Measurements from ENCODE around the gene HAL. TPM values are rescaled to one million over a fixed set of nuclear protein-coding genes. Genes with fewer than 3 reads are reported as not detected.

HAL gene
- total and polyA plus RNA-seq, 2 donors (not counting 1 experiment from before 2014, with no cell fraction given), result 1.3 to 4.8 TPM

- no peak overlapping the region for H3K9ac ChIP-seq (ENCODE audit: low read length)
- H3K4me3 ChIP-seq (ENCODE audit: control extremely low read depth in 1 of 5, extremely low read depth in 1 of 5, insufficient read depth in 1 of 5, low read depth in 2 of 5, low read length in 4 of 5), result no peak overlapping the region
- peaks cover 34% of the 10 kb centered on the region for H3K4me1 Mint-ChIP-seq
- peaks cover 14% of the 10 kb centered on the region for H3K79me2 ChIP-seq (ENCODE audit: control insufficient read depth, insufficient read depth, low read length)
- WGBS (ENCODE audit: insufficient coverage), result 100% methylated on average over 3 of the region's 4 CpGs
- no peak overlapping the region for H3K4me2 ChIP-seq (replicated peaks; ENCODE audit: low read depth, low read length, poor library complexity, severe bottlenecking)
- H3K27me3 Mint-ChIP-seq, result no peaks in the 10 kb centered on the region
- no peak for TF ChIP-seq CTCF (IDR thresholded peaks at IDR 0.05)
- TF ChIP-seq EZH2 (IDR thresholded peaks at IDR 0.05; ENCODE audit: borderline replicate concordance, insufficient read depth, low read depth, low read length, poor library complexity, severe bottlenecking), result no peak
- ChIA-PET CTCF (interaction anchor here (0.7 to 1.0 kb wide), 2 partner anchors 16 to 24 kb away, joined by 3 to 6 read pairs; no protein-coding TSS in a partner anchor), POLR2A (no interaction called here)
- no peaks in the 10 kb centered on the region for H3K27me3 ChIP-seq (replicated peaks in 1 of 4; ENCODE audit: control extremely low read depth in 1 of 4, control insufficient read depth in 3 of 4, insufficient read depth in 4 of 4, low read length in 3 of 4)
- H3K36me3 ChIP-seq (replicated peaks in 1 of 2; ENCODE audit: control extremely low read depth in 1 of 2, control insufficient read depth in 1 of 2, extremely low read depth in 1 of 2, insufficient read depth in 2 of 2, low read length in 1 of 2), result peaks cover 11 to 65% of the 10 kb centered on the region in 2 experiments
- no peak overlapping the region for H3K4me3 Mint-ChIP-seq
- ATAC-seq (ENCODE audit: low read depth) (no peak), DNase-seq (no peak)
- peaks cover 9% of the 10 kb centered on the region for H4K20me1 ChIP-seq (ENCODE audit: control insufficient read depth, insufficient read depth, low read length, poor library complexity, severe bottlenecking)
- no peaks in the 10 kb centered on the region for H3K9me3 Mint-ChIP-seq (ENCODE audit: insufficient read depth)
- intact Hi-C loops (cut with micrococcal nuclease), result no loop called here
- H3K27ac ChIP-seq (ENCODE audit: low read length in 2 of 2), result no peak overlapping the region
- peaks cover 25 to 26% of the 10 kb centered on the region in 2 donors for H3K4me1 ChIP-seq (ENCODE audit: control insufficient read depth in 2 of 2, insufficient read depth in 2 of 2, low read length in 2 of 2)
- no peak overlapping the region for H2AFZ ChIP-seq (ENCODE audit: insufficient read depth, low read depth, low read length, poor library complexity, severe bottlenecking)
- H3K9me3 ChIP-seq (ENCODE audit: control extremely low read depth in 1 of 3, control insufficient read depth in 2 of 3, insufficient read depth in 1 of 3, low read length in 2 of 3), result no peaks in the 10 kb centered on the region
- H3K27ac Mint-ChIP-seq, result peak overlapping the region; percentile 32
Observed at GRCh38 chr12:96025518-96025917, 29.4 kb upstream of the HAL start.

GRCh38 chr12:96020314-96021003, 24.3 kb upstream of the HAL start:
- ATAC-seq (ENCODE audit: low read depth), result peak; percentile 95
- Mint-ChIP-seq H3K4me3 (peak overlapping the region; percentile 62), H3K27me3 (no peaks in the 10 kb centered on the region), H3K27ac (peak overlapping the region; percentile 89), H3K4me1 (peaks cover 30% of the 10 kb centered on the region), H3K9me3 (ENCODE audit: insufficient read depth) (no peaks in the 10 kb centered on the region)
- Histone ChIP-seq H3K27me3 (replicated peaks in 1 of 4; ENCODE audit: control extremely low read depth in 1 of 4, control insufficient read depth in 3 of 4, insufficient read depth in 4 of 4, low read length in 3 of 4) (no peaks in the 10 kb centered on the region), H2AFZ (ENCODE audit: insufficient read depth, low read depth, low read length, poor library complexity, severe bottlenecking) (peak overlapping the region; percentile 9), H3K4me3 (ENCODE audit: control extremely low read depth in 1 of 5, extremely low read depth in 1 of 5, insufficient read depth in 1 of 5, low read depth in 2 of 5, low read length in 4 of 5) (peak overlapping the region in 4 of 5 experiments; percentile 6 to 28 (median 20)), H3K4me2 (replicated peaks; ENCODE audit: low read depth, low read length, poor library complexity, severe bottlenecking) (peak overlapping the region; percentile 57), H3K79me2 (ENCODE audit: control insufficient read depth, insufficient read depth, low read length) (peaks cover 11% of the 10 kb centered on the region), H3K9me3 (ENCODE audit: control extremely low read depth in 1 of 3, control insufficient read depth in 2 of 3, insufficient read depth in 1 of 3, low read length in 2 of 3) (no peaks in the 10 kb centered on the region), H4K20me1 (ENCODE audit: control insufficient read depth, insufficient read depth, low read length, poor library complexity, severe bottlenecking) (no peaks in the 10 kb centered on the region), H3K4me1 (ENCODE audit: control insufficient read depth in 2 of 2, insufficient read depth in 2 of 2, low read length in 2 of 2) (peaks cover 28 to 34% of the 10 kb centered on the region in 2 donors), H3K36me3 (replicated peaks in 1 of 2; ENCODE audit: control extremely low read depth in 1 of 2, control insufficient read depth in 1 of 2, extremely low read depth in 1 of 2, insufficient read depth in 2 of 2, low read length in 1 of 2) (peaks cover 4 to 63% of the 10 kb centered on the region in 2 experiments), H3K27ac (ENCODE audit: low read length in 2 of 2) (peak overlapping the region; percentile 62 to 79), H3K9ac (ENCODE audit: low read length) (peak overlapping the region; percentile 31)
- intact Hi-C loops (cut with micrococcal nuclease), result loop anchor here (1.0 to 2.0 kb wide), 2 partner anchors 15 to 22 kb away; partner anchors contain the start of gene LTA4H
- CTCF ChIA-PET, result interaction anchor here (0.7 to 3.1 kb wide), 13 partner anchors 12 to 501 kb away, joined by 3 to 12 read pairs (median 5); partner anchors contain the start of genes CDK17 and LTA4H
- no peak for TF ChIP-seq EZH2 (IDR thresholded peaks at IDR 0.05; ENCODE audit: borderline replicate concordance, insufficient read depth, low read depth, low read length, poor library complexity, severe bottlenecking)
- no CpG with 5 or more reads among the region's 3 CpGs for WGBS (ENCODE audit: insufficient coverage)
- POLR2A ChIA-PET, result interaction anchor here (0.7 to 2.5 kb wide), 3 partner anchors 13 to 405 kb away, joined by 4 to 14 read pairs (median 7); partner anchors contain the start of gene LTA4H
- DNase-seq, result peak; percentile 77
